ENCODE data around the gene DACT2.

DNA sequence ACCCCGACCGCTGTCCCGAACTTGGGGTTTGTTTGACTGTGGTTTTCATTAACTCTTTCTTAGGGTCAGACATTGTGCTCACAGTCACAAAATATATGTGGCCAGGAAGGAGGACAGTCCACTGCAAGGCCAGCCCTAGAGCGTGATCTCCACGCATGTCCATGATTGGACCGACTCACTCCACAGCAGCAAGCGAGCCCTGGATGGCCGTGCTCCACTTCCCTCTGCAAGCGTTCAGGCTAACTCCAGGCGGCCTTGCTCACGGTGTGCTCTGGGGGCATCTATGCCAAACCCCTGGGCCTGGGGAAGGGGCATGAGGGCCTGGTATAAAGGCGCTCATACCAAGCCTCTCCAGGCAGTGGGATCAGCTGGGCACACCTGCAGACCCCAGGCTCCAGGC, 5.6 kb downstream of the DACT2 start:
- TF ChIP-seq ZNF8 (CRISPR knock-in tag; IDR thresholded peaks at IDR 0.05) (no peak), RARB (CRISPR knock-in tag; IDR thresholded peaks at IDR 0.05) (no peak), ISL1 (CRISPR knock-in tag; IDR thresholded peaks at IDR 0.05) (no peak), OSR1 (CRISPR knock-in tag; IDR thresholded peaks at IDR 0.05) (no peak), TCF4 (CRISPR knock-in tag; IDR thresholded peaks at IDR 0.05; ENCODE audit: borderline replicate concordance) (no peak), ARNTL (CRISPR knock-in tag; IDR thresholded peaks at IDR 0.05; ENCODE audit: borderline replicate concordance, low read depth) (no peak), GLIS3 (CRISPR knock-in tag; IDR thresholded peaks at IDR 0.05) (no peak), ESRRG (CRISPR knock-in tag; IDR thresholded peaks at IDR 0.05) (no peak)
- TF ChIP-seq, protein P1, sequence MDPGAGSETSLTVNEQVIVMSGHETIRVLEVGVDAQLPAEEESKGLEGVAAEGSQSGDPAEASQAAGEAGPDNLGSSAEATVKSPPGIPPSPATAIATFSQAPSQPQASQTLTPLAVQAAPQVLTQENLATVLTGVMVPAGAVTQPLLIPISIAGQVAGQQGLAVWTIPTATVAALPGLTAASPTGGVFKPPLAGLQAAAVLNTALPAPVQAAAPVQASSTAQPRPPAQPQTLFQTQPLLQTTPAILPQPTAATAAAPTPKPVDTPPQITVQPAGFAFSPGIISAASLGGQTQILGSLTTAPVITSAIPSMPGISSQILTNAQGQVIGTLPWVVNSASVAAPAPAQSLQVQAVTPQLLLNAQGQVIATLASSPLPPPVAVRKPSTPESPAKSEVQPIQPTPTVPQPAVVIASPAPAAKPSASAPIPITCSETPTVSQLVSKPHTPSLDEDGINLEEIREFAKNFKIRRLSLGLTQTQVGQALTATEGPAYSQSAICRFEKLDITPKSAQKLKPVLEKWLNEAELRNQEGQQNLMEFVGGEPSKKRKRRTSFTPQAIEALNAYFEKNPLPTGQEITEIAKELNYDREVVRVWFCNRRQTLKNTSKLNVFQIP (CRISPR knock-in tag; IDR thresholded peaks at IDR 0.05; ENCODE audit: borderline replicate concordance, low read depth), result no peak
- TF ChIP-seq, protein P2, sequence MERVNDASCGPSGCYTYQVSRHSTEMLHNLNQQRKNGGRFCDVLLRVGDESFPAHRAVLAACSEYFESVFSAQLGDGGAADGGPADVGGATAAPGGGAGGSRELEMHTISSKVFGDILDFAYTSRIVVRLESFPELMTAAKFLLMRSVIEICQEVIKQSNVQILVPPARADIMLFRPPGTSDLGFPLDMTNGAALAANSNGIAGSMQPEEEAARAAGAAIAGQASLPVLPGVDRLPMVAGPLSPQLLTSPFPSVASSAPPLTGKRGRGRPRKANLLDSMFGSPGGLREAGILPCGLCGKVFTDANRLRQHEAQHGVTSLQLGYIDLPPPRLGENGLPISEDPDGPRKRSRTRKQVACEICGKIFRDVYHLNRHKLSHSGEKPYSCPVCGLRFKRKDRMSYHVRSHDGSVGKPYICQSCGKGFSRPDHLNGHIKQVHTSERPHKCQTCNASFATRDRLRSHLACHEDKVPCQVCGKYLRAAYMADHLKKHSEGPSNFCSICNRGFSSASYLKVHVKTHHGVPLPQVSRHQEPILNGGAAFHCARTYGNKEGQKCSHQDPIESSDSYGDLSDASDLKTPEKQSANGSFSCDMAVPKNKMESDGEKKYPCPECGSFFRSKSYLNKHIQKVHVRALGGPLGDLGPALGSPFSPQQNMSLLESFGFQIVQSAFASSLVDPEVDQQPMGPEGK (CRISPR knock-in tag; IDR thresholded peaks at IDR 0.05; ENCODE audit: borderline replicate concordance), result no peak
- TF ChIP-seq, protein P3, sequence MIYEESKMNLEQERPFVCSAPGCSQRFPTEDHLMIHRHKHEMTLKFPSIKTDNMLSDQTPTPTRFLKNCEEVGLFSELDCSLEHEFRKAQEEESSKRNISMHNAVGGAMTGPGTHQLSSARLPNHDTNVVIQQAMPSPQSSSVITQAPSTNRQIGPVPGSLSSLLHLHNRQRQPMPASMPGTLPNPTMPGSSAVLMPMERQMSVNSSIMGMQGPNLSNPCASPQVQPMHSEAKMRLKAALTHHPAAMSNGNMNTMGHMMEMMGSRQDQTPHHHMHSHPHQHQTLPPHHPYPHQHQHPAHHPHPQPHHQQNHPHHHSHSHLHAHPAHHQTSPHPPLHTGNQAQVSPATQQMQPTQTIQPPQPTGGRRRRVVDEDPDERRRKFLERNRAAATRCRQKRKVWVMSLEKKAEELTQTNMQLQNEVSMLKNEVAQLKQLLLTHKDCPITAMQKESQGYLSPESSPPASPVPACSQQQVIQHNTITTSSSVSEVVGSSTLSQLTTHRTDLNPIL (CRISPR knock-in tag; IDR thresholded peaks at IDR 0.05; ENCODE audit: low read depth), result no peak
- TF ChIP-seq, protein P4, sequence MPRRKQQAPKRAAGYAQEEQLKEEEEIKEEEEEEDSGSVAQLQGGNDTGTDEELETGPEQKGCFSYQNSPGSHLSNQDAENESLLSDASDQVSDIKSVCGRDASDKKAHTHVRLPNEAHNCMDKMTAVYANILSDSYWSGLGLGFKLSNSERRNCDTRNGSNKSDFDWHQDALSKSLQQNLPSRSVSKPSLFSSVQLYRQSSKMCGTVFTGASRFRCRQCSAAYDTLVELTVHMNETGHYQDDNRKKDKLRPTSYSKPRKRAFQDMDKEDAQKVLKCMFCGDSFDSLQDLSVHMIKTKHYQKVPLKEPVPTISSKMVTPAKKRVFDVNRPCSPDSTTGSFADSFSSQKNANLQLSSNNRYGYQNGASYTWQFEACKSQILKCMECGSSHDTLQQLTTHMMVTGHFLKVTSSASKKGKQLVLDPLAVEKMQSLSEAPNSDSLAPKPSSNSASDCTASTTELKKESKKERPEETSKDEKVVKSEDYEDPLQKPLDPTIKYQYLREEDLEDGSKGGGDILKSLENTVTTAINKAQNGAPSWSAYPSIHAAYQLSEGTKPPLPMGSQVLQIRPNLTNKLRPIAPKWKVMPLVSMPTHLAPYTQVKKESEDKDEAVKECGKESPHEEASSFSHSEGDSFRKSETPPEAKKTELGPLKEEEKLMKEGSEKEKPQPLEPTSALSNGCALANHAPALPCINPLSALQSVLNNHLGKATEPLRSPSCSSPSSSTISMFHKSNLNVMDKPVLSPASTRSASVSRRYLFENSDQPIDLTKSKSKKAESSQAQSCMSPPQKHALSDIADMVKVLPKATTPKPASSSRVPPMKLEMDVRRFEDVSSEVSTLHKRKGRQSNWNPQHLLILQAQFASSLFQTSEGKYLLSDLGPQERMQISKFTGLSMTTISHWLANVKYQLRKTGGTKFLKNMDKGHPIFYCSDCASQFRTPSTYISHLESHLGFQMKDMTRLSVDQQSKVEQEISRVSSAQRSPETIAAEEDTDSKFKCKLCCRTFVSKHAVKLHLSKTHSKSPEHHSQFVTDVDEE (CRISPR knock-in tag; IDR thresholded peaks at IDR 0.05), result no peak
